Peyer's patch (tissue), 4 donors: ENCODE results near the gene PCDHGA12.
A peak's percentile ranks its signal among the peaks of the same experiment; 100 is the strongest.

Experiments
- CTCF ChIP-seq, 6 experiments: fragments of 450-650 bp in 4 of 6; fragments of 200-600 bp in 2 of 6; sonication (generic) in 1 of 6; IDR thresholded peaks; one replicate each; pipeline ENCODE4 v1.5.1; 2017 to 2019; ENCODE audit warnings: antibody characterized with exemption in 6 of 6, mild to moderate bottlenecking in 3 of 6, moderate library complexity in 1 of 6
- POLR2A ChIP-seq, 2 donors: fragments of 450-650 bp; IDR thresholded peaks; one replicate each; pipeline ENCODE4 v1.5.1; 2017; ENCODE audit warnings: antibody characterized with exemption in 2 of 2, mild to moderate bottlenecking in 2 of 2, moderate library complexity in 2 of 2

- TF ChIP-seq CTCF (IDR thresholded peaks at IDR 0.05): peak in 4 of 6 experiments; percentile 53 to 64 (median 61)
- TF ChIP-seq POLR2A (IDR thresholded peaks at IDR 0.05): no peak
These were observed 17.3 kb upstream of the PCDHGA12 start, which contains the start of gene PCDHGA10 for GRCh38 chr5:141412854-141413539.
